ENCODE data around the gene ERF. TPM values are rescaled to one million over a fixed set of nuclear protein-coding genes. Genes with fewer than 3 reads are reported as not detected.

The ERF gene
- total RNA-seq, 1 donor from 2014 or later: 35.8 TPM

GRCh38 chr19:42252365-42253244 is 2.3 kb downstream of the ERF start:
- no peak for TF ChIP-seq CTCF (IDR thresholded peaks at IDR 0.05)
- no peaks in the 10 kb centered on the region for H3K27me3 ChIP-seq (ENCODE audit: low read depth)
- intact Hi-C loops (cut with DNase I): no loop called here

GRCh38 chr19:42251572-42252358 is 3.2 kb downstream of the ERF start:
- peak overlapping the region; percentile 97 for H3K4me3 ChIP-seq
- H3K36me3 ChIP-seq: peaks cover 25% of the 10 kb centered on the region
- H3K4me1 ChIP-seq: peaks cover 53% of the 10 kb centered on the region
- DNase-seq: no peak
- intact Hi-C loops (cut with DNase I): no loop called here
- no peak for TF ChIP-seq CTCF (IDR thresholded peaks at IDR 0.05)
- H3K9me3 ChIP-seq: no peaks in the 10 kb centered on the region
- no peaks in the 10 kb centered on the region for H3K27me3 ChIP-seq (ENCODE audit: low read depth)
- no peak for ATAC-seq
- peak overlapping the region; percentile 98 for H3K27ac ChIP-seq

More at GRCh38 chr19:42252365-42253244, 2.3 kb downstream of the ERF start:
- ATAC-seq: peak in 1 of 2 donors; percentile 24
- peaks cover 22% of the 10 kb centered on the region for H3K36me3 ChIP-seq
- DNase-seq: no peak
- H3K4me1 ChIP-seq: peaks cover 54% of the 10 kb centered on the region
- H3K9me3 ChIP-seq: no peaks in the 10 kb centered on the region
- H3K27ac ChIP-seq: peak overlapping the region; percentile 98
- peak overlapping the region; percentile 97 for H3K4me3 ChIP-seq

- no peaks in the 10 kb centered on the region for H3K27me3 ChIP-seq (ENCODE audit: low read depth)
- H3K4me3 ChIP-seq: peak overlapping the region; percentile 21
- no peaks in the 10 kb centered on the region for H3K9me3 ChIP-seq
- intact Hi-C loops (cut with DNase I): no loop called here
- TF ChIP-seq CTCF (IDR thresholded peaks at IDR 0.05): no peak
- ATAC-seq: no peak
- H3K27ac ChIP-seq: peak overlapping the region; percentile 69
- DNase-seq: peak; percentile 50
- peaks cover 27% of the 10 kb centered on the region for H3K36me3 ChIP-seq
- peaks cover 55% of the 10 kb centered on the region for H3K4me1 ChIP-seq
Measured at GRCh38 chr19:42250666-42251531, 4.0 kb downstream of the ERF start.

- intact Hi-C loops (cut with DNase I): no loop called here
- H3K36me3 ChIP-seq: peaks cover 27% of the 10 kb centered on the region
- peak overlapping the region; percentile 69 for H3K27ac ChIP-seq
- peaks cover 55% of the 10 kb centered on the region for H3K4me1 ChIP-seq
- peak overlapping the region; percentile 21 for H3K4me3 ChIP-seq
- H3K27me3 ChIP-seq (ENCODE audit: low read depth): no peaks in the 10 kb centered on the region
- no peak for DNase-seq
- TF ChIP-seq CTCF (IDR thresholded peaks at IDR 0.05): no peak
- no peak for ATAC-seq
- H3K9me3 ChIP-seq: no peaks in the 10 kb centered on the region
Measured at GRCh38 chr19:42250183-42250665, 4.7 kb downstream of the ERF start.

- H3K4me1 ChIP-seq: peaks cover 60% of the 10 kb centered on the region
- H3K27me3 ChIP-seq (ENCODE audit: low read depth): no peaks in the 10 kb centered on the region
- ATAC-seq (no peak), DNase-seq (no peak)
- no peak for TF ChIP-seq CTCF (IDR thresholded peaks at IDR 0.05)
- peak overlapping the region; percentile 69 for H3K27ac ChIP-seq
- H3K9me3 ChIP-seq: no peaks in the 10 kb centered on the region
- peaks cover 27% of the 10 kb centered on the region for H3K36me3 ChIP-seq
- intact Hi-C loops (cut with DNase I): no loop called here
- H3K4me3 ChIP-seq: no peak overlapping the region
Measured at GRCh38 chr19:42249769-42250168, 5.2 kb downstream of the ERF start.
